Measurements from ENCODE around the gene PTPRO. TPM values are rescaled to one million over a fixed set of nuclear protein-coding genes. Genes with fewer than 3 reads are reported as not detected.
A peak's percentile ranks its signal among the peaks of the same experiment; 100 is the strongest.

Gene PTPRO
- total and polyA plus RNA-seq, 12 donors, result 0.21 to 5.4 (median 0.64) TPM; not detected in 1

DNA sequence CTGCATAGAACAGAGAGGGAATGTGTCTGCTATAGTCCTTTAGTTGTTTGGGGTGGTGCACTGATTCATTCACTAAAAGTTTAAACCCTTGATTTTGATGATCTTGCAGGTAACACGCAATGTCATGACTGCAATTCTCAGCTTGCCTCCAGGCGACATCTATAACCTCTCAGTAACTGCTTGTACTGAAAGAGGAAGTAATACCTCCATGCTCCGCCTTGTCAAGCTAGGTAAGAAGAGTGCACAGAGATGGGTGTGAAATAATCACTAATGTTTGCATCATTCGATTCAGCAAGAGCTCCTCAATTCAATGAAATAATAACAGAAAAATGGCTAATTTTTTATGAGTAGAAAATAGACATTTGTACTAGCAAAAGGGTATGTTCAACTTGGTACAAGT lies 203.7 kb downstream of the PTPRO start:
- H3K27ac ChIP-seq, result no peak overlapping the region
- H3K9me3 ChIP-seq, result peaks cover 0 to 12% (median 7%) of the 10 kb centered on the region in 11 donors
- DNase-seq (no peak), ATAC-seq (no peak)
- H3K27me3 ChIP-seq, result peaks cover 0 to 35% (median 16%) of the 10 kb centered on the region in 7 donors
- TF ChIP-seq, protein P1, sequence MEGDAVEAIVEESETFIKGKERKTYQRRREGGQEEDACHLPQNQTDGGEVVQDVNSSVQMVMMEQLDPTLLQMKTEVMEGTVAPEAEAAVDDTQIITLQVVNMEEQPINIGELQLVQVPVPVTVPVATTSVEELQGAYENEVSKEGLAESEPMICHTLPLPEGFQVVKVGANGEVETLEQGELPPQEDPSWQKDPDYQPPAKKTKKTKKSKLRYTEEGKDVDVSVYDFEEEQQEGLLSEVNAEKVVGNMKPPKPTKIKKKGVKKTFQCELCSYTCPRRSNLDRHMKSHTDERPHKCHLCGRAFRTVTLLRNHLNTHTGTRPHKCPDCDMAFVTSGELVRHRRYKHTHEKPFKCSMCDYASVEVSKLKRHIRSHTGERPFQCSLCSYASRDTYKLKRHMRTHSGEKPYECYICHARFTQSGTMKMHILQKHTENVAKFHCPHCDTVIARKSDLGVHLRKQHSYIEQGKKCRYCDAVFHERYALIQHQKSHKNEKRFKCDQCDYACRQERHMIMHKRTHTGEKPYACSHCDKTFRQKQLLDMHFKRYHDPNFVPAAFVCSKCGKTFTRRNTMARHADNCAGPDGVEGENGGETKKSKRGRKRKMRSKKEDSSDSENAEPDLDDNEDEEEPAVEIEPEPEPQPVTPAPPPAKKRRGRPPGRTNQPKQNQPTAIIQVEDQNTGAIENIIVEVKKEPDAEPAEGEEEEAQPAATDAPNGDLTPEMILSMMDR (IDR thresholded peaks at IDR 0.05), result no peak
- no peaks in the 10 kb centered on the region for H3K36me3 ChIP-seq
- 89 to 91% methylated on average over 4 of the region's 4 CpGs for WGBS, 2 donors
- H3K4me3 ChIP-seq, result no peak overlapping the region
- intact Hi-C loops (cut with DNase I), result loop anchor here in 3 of 10 donors (5.0 to 10.0 kb wide), 3 partner anchors 249 to 299 kb away; no protein-coding TSS in a partner anchor
- H3K4me1 ChIP-seq, result no peaks in the 10 kb centered on the region

DNA sequence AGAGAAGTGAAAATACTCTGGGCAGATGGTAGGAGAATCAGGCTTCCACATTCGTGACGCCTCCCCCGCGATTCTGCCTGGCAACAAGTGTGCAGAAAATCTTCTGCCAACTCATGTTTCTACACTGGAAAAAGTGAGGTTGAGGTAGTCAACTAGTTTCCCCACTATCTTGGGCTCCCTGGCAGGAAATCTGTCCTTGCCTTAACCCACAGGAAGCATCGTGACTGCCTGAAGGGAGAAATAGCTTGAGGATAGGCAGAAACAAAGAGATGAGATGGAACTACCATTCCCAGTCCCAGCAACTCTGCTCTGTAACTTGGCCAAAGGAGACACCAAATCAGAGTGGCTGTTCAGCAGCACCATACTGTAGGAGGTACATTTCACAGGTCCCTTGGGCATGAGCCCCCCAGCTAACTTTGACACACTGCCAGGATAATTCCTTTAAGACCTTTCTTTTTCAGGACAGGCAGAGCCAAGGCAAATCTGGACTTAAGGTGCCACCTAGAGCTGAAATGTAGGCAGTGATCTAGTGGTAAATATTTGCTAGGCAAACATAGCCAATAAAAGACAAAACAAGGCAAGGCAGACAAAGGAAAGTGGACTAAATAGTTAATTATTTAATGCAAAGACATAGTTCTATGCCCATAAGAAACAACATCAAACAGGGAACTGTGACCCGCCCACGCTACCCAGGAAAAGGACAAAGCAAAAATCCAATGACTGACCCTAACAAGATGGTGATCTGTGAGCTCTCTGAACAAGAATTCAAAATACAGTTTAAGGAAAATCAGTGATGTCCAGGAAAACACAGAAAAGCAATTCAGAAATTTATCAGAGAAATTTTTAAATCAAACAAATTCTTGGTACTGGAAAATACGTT lies 205.1 kb downstream of the PTPRO start:
- Histone ChIP-seq H3K27me3 (peaks cover 0 to 30% (median 16%) of the 10 kb centered on the region in 7 donors), H3K4me3 (no peak overlapping the region), H3K27ac (no peak overlapping the region), H3K36me3 (no peaks in the 10 kb centered on the region), H3K4me1 (no peaks in the 10 kb centered on the region), H3K9me3 (peaks cover 0 to 12% (median 7%) of the 10 kb centered on the region in 11 donors)
- intact Hi-C loops (cut with DNase I), result loop anchor here in 3 of 10 donors (5.0 to 10.0 kb wide), 3 partner anchors 250 to 300 kb away; no protein-coding TSS in a partner anchor
- ATAC-seq (peak in 3 of 8 donors; percentile 17 to 30 (median 29)), DNase-seq (peak; percentile 12 to 23)
- 72 to 74% methylated on average over 8 of the region's 8 CpGs for WGBS, 2 donors
- TF ChIP-seq, protein P1 (IDR thresholded peaks at IDR 0.05), result no peak

DNA sequence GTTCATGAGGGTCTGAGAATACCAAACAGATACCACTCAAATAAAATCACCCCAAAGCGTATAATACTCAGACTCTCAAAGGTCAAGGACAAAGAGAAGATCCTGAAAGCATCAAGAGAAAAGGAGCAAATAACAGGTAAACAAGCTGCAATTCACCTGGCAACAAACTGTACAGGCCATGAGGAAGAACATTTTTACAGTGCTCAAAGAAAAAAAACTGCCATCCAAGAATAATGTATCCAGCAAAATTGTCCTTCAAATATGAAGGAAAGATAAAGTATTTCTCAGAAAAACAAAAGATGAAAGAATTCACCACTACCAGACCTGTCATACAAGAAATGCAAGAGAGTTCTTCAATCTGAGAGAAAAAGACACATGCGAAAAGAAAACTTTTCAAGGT lies 206.4 kb downstream of the PTPRO start:
- TF ChIP-seq, protein P1 (IDR thresholded peaks at IDR 0.05), result no peak
- DNase-seq, result no peak
- 95% methylated on average over 2 of the region's 2 CpGs for WGBS, 2 donors
- intact Hi-C loops (cut with DNase I), result loop anchor here in 3 of 10 donors (5.0 to 10.0 kb wide), 3 partner anchors 251 to 301 kb away; no protein-coding TSS in a partner anchor
- Histone ChIP-seq H3K36me3 (no peaks in the 10 kb centered on the region), H3K27ac (no peak overlapping the region), H3K27me3 (peaks cover 0 to 18% (median 10%) of the 10 kb centered on the region in 7 donors), H3K4me1 (no peaks in the 10 kb centered on the region), H3K9me3 (peaks cover 0 to 12% (median 7%) of the 10 kb centered on the region in 11 donors), H3K4me3 (no peak overlapping the region)
- ATAC-seq, result no peak

- WGBS, 2 donors, result 88 to 93% methylated on average over 1 of the region's 1 CpG
- DNase-seq (no peak), ATAC-seq (no peak)
- H3K9me3 ChIP-seq, result peaks cover 0 to 12% (median 7%) of the 10 kb centered on the region in 11 donors
- H3K4me1 ChIP-seq, result peaks cover 0 to 17% (median 0%) of the 10 kb centered on the region in 9 donors
- TF ChIP-seq, protein P1 (IDR thresholded peaks at IDR 0.05), result no peak
- H3K27me3 ChIP-seq, result peaks cover 0 to 11% (median 0%) of the 10 kb centered on the region in 7 donors
- no peak overlapping the region for H3K27ac ChIP-seq
- intact Hi-C loops (cut with DNase I), result loop anchor here in 5 of 10 donors (5.0 to 10.0 kb wide), 3 partner anchors 52 to 57 kb away; no protein-coding TSS in a partner anchor
- H3K4me3 ChIP-seq, result no peak overlapping the region
- no peaks in the 10 kb centered on the region for H3K36me3 ChIP-seq
These were observed 208.1 kb downstream of the PTPRO start for GRCh38 chr12:15530361-15530760.

All from heart right ventricle (tissue), 16 donors.